Epidermal melanocyte (primary cell): ENCODE results near the gene GASK1B.

Experiments used
- DNase-seq: peaks from one replicate; pipeline ENCODE4 v3.0.0; 2011; ENCODE audit warnings: low spot score; ENCODE audit not compliant: insufficient read length

The GASK1B gene

GRCh38 chr4:158146736-158147135 is 26.1 kb downstream of the GASK1B start:
- DNase-seq = peak; percentile 46

GRCh38 chr4:158139086-158139485 is 33.7 kb downstream of the GASK1B start:
- DNase-seq = no peak

- DNase-seq = no peak
Measured at GRCh38 chr4:158134222-158134621, 38.6 kb downstream of the GASK1B start.

- DNase-seq = no peak
Measured at GRCh38 chr4:158133551-158133950, 39.3 kb downstream of the GASK1B start.

GRCh38 chr4:158131027-158131426 is 41.8 kb downstream of the GASK1B start:
- peak; percentile 30 for DNase-seq

GRCh38 chr4:158130204-158130603 is 42.6 kb downstream of the GASK1B start:
- DNase-seq = no peak

GRCh38 chr4:158129694-158130093 is 43.1 kb downstream of the GASK1B start:
- no peak for DNase-seq

- DNase-seq = no peak
Measured at GRCh38 chr4:158128540-158128939, 44.3 kb downstream of the GASK1B start.

GRCh38 chr4:158125310-158125709 is 47.5 kb downstream of the GASK1B start:
- no peak for DNase-seq
